Hematopoietic multipotent progenitor cell (in vitro differentiated cells): Measurements from ENCODE around the gene H2BW2. TPM values are rescaled to one million over a fixed set of nuclear protein-coding genes. Genes with fewer than 3 reads are reported as not detected.
"Not testable (repeated sequence)": the region's sequence is repeated elsewhere in the genome, so short reads cannot be mapped to it uniquely, and the experiment has no call there.

Experiments used
- DNase-seq, 3 donors: peaks; one replicate each; pipeline ENCODE4 v3.0.0-alpha.2; 2011 to 2015; ENCODE audit warnings: low read depth in 2 of 3, low spot score in 2 of 3
- total RNA-seq: library from RNA; depleted of rRNA; stranded (reverse); fragments of >200 nt; gene quantifications from one replicate; pipeline ENCODE4 v1.2.3, GENCODE V29; 2012

Gene H2BW2
- not detected for total RNA-seq

- no peak for DNase-seq
Measured at GRCh38 chrX:104039689-104040505, at the start of gene H2BW2. TSS of gene H2BW2 (plus strand) at chrX:104039956. CDS start at chrX:104039995, 39 bp downstream.

- no peak for DNase-seq
Measured at GRCh38 chrX:103999234-103999633, 40.5 kb upstream of the H2BW2 start.

- no peak for DNase-seq
Measured at GRCh38 chrX:104008831-104009230, 30.9 kb upstream of the H2BW2 start.

GRCh38 chrX:104013158-104013557 lies 26.6 kb upstream of the H2BW2 start:
- DNase-seq = no peak

- no peak for DNase-seq
Measured at GRCh38 chrX:104013606-104014005, 26.1 kb upstream of the H2BW2 start, which contains the start of gene H2BW1. TSS of gene H2BW1 (minus strand) at chrX:104013708. CDS start at chrX:104013576, 132 bp downstream.

- not testable (repeated sequence) for DNase-seq
Measured at GRCh38 chrX:104015576-104015975, 24.2 kb upstream of the H2BW2 start.

- no peak for DNase-seq
Measured at GRCh38 chrX:104018126-104018525, 21.6 kb upstream of the H2BW2 start.

GRCh38 chrX:104041003-104041402 lies 1.2 kb downstream of the H2BW2 start:
- no peak for DNase-seq

GRCh38 chrX:104045642-104046041 lies 5.9 kb downstream of the H2BW2 start:
- DNase-seq = no peak

GRCh38 chrX:104047171-104047570 lies 7.4 kb downstream of the H2BW2 start:
- no peak for DNase-seq

GRCh38 chrX:104054956-104055355 lies 15.2 kb downstream of the H2BW2 start:
- not testable (repeated sequence) for DNase-seq

GRCh38 chrX:104062636-104063035 lies 22.9 kb downstream of the H2BW2 start:
- not testable (repeated sequence) for DNase-seq

- DNase-seq = not testable (repeated sequence)
Measured at GRCh38 chrX:104075778-104076445, 36.2 kb downstream of the H2BW2 start, which contains the start of gene TMSB15C. TSS of gene TMSB15C (minus strand) at chrX:104076236.

- not testable (repeated sequence) for DNase-seq
Measured at GRCh38 chrX:104077854-104078253, 38.1 kb downstream of the H2BW2 start.

- no peak for DNase-seq
Measured at GRCh38 chrX:104084063-104084462, 44.3 kb downstream of the H2BW2 start.

GRCh38 chrX:104084534-104085277 lies 45.0 kb downstream of the H2BW2 start:
- DNase-seq = no peak

- DNase-seq = no peak
Measured at GRCh38 chrX:104085477-104085876, 45.7 kb downstream of the H2BW2 start.

- DNase-seq = no peak
Measured at GRCh38 chrX:104085919-104086318, 46.2 kb downstream of the H2BW2 start.
